CD4-positive, alpha-beta T cell treated with Interleukin-15 for 1 hour (primary cell): ENCODE data around the gene TP53.
A peak's percentile ranks its signal among the peaks of the same experiment; 100 is the strongest.

Experiments
- DNase-seq: peaks from one replicate; pipeline ENCODE4 v3.0.0-alpha.2; 2020

The TP53 gene

DNA sequence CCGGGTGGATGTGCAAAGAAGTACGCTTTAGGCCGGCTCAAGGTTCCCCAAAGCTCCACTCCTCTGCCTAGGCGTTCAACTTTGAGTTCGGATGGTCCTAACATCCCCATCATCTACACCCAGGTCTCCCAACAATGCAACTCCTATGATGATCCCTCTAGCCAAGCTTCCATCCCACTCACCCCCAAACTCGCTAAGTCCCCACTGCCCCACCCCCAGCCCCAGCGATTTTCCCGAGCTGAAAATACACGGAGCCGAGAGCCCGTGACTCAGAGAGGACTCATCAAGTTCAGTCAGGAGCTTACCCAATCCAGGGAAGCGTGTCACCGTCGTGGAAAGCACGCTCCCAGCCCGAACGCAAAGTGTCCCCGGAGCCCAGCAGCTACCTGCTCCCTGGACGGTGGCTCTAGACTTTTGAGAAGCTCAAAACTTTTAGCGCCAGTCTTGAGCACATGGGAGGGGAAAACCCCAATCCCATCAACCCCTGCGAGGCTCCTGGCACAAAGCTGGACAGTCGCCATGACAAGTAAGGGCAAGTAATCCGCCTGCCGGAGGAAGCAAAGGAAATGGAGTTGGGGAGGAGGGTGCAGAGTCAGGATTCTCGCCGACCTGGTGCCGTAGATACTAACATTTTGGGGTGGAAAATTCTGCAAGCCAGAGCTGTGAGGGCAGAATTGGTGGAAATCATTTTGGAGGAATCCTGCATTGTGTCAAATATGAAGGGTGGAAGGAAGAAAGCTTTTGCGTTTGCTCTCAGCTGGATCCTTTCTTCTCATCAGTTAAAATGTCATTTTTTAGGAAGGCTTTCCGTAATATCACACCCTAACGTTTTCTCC, at the start of gene TP53:
TP53 (minus strand) TSS at position 419 of the 836 bp plus-strand sequence. CDS start 10,896 bp downstream, outside the sequence.
- peak; percentile 92 for DNase-seq

DNA sequence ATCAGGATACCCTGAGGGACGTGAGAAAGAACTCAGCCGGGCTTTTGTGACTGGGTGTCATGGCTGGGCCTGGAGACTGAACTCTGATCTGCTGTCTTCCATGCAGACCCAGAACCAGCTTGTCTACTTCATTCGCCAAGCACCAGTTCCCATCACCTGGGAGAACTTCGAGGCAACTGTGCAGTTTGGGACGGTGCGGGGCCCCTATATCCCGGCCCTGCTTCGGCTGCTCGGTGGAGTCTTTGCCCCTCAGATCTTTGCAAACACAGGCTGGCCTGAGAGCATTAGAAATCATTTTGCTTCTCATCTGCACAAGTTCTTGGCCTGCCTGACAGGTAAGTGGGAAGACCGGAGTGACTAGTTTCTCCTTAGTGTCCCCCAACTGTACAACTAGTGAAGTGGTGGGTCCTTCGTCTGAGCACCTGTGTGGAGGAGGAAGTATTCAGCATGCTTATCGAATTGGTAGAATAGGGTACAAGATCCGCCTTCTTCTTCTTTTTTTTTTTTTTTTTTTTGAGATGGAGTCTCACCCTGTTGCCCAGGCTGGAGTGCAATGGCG, 45.8 kb upstream of the TP53 start:
- no peak for DNase-seq

DNA sequence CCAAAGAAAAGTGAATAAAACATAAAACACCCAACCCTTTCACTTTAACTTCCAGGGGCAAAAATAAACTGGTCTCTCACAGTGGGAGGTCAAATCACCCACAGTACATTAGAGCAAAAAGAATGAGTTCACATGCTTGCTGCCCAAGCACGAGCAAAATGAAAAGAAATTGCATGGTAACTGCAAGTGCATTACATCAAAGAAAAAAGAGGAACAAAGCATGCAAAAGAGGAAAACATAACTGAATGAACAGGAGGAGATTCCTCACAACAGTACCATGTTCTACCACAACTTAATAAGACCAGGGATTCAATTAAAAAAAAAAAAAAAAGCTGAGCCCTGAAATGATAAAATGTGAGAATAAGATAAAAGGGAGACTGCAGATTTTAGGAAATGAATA, 42.5 kb upstream of the TP53 start:
- DNase-seq = no peak

DNA sequence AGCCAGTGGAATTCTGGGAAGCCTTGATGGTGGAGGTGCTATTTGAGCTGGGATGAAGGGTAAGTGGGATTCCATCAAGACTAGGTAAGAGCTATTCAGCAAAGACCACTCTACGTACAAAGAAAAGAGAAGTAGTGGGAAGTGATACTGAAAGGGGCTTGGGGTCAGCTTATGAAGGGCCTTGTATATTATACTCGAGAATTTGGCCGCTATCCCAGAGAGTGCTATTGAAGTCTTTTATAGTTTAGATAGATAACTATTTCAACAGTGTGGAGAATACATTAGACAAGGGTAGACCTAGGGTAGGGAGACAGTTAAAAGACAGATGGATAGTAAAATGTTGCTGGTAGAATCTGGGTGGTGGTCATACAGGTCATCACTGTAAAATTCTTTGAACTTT, 40.6 kb upstream of the TP53 start:
- no peak for DNase-seq

DNA sequence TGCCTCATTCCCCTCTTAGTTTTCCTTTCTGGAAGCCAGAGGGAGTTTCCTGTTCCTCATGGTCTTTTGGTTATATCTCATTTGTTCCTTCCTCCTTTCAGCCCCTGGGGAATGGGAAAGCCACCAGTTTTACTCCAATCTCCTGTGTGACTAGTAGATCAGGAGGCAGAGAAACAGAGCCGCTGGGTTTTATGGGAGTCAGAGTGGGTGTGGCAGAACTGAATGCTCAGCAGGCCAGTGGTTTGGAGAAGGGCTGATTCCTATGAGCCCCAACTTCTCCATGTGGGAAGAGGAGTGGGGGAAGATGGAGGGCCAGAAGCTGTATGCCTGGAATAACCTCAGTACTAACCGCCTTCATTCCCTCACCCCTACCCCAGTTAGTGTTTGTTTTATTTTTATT, 34.3 kb upstream of the TP53 start:
- no peak for DNase-seq

DNA sequence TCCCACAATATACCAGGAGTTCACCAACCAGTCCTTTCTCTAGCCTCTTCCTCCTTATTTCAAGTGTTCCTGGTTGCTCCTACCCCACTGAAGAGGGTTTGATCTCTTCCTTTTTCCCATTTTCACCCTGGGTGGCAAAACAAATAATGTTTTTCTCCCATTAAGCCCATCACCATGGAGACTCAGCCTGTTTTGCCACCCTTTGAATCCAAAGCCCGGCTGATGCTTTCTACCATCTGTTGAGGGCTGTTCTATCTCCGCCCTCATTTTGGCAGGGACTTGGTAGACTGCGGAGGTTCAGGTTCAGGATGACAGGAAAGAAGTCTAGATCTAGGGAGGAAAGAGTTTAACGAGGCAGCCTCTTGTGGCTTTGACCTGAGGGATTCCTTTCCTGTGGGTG, 32.8 kb upstream of the TP53 start:
- DNase-seq = no peak

DNA sequence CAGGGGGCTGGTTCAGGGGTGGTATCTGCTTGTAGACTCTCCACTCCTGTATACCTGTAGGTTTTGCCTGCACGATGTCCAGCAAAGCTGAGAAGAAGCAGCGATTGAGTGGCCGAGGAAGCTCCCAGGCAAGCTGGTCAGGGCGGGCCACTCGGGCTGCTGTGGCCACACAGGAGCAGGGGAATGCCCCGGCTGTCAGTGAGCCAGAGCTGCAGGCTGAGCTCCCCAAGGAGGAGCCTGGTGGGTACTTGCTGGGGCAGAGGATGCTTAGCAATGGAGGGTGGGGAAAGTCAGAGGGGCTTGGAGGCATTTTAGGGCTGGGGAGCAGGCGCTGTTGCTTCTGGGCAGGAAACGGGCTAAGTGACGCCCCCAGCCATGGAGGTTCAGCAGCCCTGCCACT, 32.4 kb upstream of the TP53 start:
- DNase-seq = no peak

DNA sequence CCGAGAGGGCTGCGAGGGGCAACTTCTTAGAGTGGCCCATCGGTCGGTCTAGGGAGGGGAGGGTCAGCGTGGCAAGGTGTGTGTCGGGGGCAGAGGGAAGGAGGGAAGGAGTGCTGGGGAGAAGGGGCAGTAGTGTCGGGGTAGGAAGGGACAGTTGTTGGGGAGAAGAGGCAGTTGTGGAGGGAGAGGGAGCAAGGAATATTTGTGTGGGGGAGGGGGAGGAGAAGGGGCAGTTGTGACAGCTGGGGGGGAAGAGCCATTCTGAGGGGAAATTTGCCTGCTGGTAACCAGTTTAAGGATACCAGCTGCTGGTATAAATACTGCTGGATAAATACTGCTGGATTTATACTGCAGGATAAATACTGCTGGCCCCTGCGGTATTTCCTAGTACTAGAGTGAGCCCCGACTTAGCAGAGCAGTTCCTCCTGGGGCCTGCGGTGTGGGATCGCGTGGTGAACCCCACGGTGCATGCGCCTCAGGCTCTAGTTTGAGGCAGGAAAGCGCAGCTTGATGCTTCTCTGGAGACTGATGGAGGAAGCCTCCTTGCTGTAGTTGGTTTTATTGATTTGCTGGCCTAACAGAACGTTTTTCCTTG, 30.6 kb upstream of the TP53 start:
- no peak for DNase-seq

DNA sequence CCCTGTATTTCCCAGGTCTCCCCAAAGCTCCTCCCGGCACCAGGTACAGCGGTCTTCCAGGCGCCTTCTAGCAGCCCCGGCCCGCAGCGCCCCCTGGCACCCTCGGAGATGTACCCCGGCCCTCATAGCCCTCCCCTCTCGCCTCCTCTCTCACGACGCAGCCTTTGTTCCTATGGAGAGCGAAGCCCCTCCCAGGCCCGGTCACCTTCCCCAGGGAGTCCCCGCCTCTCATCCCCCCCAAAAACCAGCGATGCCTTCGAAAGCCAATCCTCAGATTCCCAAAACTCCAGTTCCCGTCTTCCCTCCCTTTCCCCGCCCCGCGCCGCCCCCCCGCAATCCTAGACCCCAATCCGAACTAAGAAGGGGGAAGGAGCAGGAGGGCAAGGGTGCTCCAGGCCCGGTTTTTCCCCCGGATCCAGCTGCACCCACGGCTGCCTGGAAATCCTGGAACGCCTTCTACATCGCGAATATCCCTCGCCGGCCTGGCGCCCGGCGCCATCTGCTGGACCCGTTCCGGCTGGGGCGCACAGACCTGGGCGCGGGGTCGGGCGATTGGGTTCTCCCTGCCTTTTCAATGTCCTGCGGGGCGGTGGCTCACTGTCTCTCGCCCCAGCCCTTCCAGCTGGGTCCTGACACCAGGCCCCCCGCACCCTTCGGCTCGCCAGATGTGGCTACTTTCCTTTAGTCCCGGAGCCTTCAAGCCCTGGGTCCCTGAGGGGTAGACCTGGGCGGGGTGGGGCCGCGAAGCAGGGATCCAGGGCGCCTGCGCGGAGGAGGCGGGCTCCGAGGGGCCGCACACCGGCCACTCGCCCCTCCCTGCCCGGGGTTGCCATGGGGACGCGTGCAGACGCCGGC, 29.8 kb upstream of the TP53 start, which contains the start of gene DNAH2:
DNAH2 (plus strand) TSS at position 844 of the 855 bp plus-strand sequence. CDS start 1,991 bp downstream, outside the sequence.
- DNase-seq = no peak

DNA sequence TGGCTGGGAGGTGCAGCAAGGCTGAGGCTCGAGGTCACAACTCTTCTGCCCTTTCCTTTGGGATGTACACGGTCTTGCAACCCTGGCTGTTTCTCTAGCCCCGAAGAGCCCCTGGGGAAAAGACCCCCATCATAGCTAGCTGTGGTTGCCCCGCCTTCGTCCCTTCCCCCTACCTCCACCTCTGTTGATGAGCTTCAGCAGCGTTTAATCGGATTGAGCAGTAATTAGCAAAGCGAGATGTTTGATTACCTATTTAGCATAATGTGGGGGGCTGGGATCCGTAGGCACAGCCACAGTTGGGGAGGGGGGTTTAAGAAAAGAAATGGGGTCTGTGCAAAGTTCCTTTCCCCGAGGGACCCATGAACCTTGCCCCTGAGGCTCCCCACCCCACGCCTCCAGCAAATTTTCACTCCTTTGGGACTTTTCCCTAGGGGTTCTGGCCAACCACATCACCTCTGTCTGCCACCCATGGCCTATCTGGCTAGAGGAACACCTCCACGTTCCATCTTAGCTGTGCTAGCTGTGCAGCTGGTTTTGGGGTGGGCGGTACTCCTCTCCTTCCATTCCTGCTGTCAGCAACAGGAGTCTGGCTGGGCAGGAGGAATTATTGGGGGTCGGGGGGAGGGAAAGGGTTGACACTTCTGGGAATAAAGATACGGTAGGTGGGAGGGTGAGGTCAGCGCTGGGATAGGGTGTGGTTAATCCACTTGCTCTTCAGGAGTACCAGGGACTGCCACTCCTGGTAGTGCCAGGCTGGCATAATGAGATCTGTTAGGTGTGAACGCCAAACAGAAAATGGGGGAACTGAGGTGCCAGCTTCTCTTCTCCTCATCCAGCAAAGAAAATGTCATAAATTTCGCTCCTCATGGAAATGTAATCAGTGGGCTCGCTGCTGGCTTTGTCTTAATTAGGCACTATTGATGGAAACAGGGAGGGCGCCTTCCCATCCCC, 28.9 kb upstream of the TP53 start:
- no peak for DNase-seq

DNA sequence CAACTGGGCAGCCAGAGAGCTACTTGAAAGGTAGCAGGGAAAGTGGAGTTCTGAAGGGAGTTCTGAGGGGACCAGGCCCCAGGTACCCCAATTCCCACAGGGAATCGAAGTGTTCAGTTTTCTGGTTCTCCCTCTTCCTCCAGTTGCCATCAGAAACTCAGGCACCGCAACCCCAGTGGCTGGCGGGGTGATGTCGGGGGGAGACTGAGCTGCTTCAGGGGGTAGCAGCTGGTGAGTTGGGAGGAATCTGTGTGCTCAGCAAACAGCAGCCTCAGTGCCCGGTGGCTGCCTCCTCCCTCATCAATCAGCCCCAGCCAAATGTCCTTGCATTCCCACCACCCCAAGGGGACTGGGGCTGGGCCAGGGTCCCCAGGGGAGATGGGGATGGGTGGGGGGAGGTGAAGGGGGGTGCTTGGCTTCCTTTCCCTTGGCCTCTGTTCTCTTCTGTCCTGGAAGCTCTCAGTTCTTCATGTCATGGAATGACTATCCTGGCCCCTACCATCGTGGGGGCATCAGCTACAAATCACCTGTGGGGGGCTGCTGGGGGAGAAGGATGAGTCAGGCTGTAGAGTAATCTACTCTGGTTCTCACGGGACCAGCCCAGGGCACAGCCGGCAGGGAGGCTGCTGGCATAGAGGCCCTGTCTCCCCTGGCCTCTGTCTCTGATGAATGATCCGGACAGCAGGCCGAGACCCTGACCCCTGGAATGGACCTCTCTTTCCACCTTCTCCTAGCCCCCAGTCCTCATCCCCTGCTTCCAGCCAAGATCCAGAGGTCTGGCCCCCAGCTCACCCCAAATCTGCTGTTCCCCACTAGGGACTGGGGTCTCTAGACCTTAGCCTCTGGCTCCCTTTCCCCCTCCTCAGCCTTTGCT, 27.7 kb upstream of the TP53 start:
- no peak for DNase-seq

DNA sequence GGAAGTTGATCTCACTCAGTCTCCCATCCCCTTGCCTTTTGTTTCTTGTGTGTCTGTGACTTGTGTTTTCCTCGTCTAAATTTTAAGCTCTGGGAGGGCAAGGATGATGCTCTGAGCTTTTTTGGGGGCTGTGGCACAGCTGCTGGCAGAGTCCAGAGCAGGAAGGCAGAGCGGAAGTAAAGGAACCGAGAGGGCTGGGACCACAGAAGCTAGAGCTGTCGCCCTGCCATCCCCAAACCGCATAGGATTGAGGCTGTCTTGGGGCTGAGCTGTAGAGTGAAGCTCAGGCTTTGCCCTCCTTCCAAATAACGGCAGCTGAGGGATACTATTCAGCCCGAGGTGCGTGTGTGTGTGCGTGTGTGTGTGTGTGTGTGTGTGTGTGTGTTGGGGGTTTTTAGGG, 26.5 kb upstream of the TP53 start:
- DNase-seq = no peak

DNA sequence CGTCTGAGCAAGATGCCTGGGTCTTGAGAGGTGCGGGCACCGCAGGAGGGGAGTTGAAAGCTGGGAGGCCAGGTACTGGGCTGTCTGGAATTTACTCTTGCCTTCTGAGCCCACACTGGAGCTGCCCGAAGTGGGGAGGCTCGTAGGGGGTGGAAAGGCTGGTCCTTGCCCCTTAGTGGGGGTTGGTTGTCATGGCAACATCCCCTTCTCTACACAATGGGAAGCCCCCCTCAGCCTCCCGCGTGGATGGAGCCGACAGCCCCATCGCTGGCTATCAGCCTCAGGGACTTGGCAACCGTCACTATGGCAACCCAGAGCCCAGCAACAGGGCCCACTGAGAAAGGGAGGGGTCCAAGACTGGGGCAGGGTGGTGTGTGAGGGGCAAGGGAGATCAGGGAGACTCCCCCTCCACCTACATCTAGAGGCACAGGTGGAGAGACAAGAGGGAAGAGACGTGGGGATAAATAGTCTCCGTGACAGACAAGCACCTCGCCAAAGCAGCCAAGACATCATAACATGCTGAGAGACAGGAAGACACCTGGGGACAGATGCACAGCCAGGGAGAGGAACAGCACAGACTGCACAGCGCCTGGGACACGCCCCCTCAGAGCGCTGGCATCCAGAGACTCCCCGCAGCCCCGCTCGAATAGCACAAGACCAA, 25.0 kb upstream of the TP53 start:
- DNase-seq = no peak

DNA sequence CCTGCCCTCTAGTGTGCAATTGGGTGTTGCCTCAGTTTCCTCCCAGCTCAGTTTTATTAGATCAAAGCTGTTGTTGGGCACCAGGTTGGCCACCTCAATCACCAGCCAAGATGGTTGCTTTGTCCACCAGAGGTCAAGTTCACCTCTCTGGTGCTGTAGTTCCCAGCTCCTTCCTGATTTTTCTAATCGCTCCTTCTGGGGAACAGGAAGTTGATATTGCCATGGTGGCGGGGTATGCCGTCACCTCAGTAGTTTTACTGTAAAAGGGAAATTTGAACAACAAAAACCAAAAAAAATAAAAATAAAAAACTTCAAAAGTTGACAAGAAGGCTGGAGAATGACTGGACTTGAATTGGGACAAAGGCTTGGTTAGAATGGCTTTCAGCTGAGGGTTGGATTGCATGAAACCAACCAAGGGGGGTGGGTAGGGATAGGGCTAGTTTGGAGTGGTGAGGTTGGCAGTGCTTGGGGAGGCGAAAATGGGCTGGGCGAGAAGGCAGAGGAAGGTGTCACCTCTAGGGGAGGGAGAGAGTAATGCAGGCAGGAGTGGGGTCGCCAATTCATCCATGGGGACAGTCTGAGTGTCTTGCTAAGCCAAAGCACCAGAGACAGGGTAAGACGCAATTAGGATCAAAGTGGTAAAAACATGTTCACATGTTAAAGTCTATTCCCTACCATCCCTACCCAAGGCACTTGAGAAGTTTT, 23.9 kb upstream of the TP53 start:
- no peak for DNase-seq

DNA sequence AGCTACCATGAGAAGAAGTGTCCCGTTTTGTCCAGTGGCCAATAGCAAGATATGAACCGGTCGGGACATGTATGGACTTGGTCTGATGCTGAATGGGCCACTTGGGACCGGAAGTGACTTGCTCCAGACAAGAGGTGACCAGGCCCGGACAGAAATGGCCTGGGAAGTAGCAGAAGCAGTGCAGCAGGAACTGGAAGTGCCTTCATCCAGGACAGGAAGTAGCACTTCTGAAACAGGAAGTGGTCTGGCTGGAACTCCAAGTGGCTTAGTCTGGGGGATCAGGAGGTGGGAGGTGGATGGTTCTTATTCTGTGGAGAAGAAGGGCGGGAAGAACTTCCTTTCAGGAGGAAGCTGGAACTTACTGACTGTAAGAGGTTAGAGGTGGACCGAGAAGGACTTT, 23.0 kb upstream of the TP53 start:
- no peak for DNase-seq

DNA sequence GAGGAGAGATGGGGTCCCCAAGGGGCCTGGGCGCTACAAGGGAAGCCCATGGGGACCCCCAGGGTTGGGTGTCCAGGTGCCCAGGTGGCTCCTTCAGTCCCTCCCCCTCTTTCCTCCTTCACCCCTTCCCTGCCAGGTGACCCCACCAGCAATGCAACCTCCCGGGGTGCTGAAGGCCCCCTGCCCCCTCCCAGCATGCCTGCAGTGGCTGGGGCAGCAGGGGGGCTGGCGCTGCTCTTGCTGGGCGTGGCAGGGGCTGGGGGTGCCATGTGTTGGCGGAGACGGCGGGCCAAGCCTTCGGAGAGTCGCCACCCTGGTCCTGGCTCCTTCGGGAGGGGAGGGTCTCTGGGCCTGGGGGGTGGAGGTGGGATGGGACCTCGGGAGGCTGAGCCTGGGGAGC, 21.7 kb upstream of the TP53 start:
- DNase-seq = no peak

DNA sequence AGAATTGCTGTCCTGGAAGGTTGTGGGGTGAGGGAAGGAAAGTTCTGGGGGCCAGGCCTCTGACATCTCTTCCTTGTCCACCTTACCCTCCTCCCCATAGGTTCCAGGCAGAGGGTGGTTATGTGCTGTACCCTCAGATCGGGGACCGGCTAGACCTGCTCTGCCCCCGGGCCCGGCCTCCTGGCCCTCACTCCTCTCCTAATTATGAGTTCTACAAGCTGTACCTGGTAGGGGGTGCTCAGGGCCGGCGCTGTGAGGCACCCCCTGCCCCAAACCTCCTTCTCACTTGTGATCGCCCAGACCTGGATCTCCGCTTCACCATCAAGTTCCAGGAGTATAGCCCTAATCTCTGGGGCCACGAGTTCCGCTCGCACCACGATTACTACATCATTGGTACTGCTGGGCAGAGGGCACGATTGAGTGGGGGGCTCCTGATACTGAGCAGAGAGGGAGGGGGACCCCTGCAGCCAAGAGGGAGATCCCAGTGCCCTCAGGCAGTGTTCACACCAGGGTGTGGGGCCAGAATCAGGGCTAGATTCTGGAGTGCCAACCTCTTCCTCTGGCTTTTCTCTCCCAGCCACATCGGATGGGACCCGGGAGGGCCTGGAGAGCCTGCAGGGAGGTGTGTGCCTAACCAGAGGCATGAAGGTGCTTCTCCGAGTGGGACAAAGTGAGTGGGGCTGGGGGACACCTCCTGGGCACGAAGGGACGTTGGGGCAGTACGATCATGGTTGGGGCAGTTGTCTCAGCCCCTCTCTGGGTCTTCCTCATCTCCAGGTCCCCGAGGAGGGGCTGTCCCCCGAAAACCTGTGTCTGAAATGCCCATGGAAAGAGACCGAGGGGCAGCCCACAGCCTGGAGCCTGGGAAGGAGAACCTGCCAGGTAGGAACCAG, 20.8 kb upstream of the TP53 start:
- DNase-seq = no peak

DNA sequence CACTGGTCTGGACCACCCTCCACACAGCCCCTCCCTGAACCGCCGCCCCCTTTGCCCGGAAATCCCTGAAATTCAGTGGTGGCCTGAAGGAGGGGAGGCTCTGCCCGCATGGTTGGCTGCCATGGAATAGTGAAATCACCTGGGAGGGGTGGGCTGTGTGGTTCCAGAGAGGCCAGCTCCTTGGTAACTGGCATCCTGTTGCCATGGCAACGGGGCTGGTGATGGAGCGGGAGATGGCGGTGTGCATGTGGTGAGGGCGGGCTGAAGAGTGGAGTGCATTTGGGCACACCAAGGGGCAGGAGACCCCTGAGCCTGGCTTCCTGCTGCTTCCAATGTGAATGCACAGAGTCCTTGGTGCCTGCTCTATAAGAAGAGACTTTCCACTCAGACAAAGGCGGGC, 20.2 kb upstream of the TP53 start:
- DNase-seq = no peak
